Measurements from ENCODE around the gene P2RX3.
"Not testable (repeated sequence)": the region's sequence is repeated elsewhere in the genome, so short reads cannot be mapped to it uniquely, and the experiment has no call there.

P2RX3 gene

GRCh38 chr11:57360991-57361390 is 22.8 kb downstream of the P2RX3 start:
- no CpG with 5 or more reads among the region's 8 CpGs for WGBS (ENCODE audit: insufficient coverage, insufficient read length)
- Histone ChIP-seq H3K4me1 (ENCODE audit: control insufficient read depth, insufficient read depth, low read length) (peaks cover 8% of the 10 kb centered on the region; the same call in 1 of the 2 replicates), H3K36me3 (ENCODE audit: control insufficient read depth, insufficient read depth, low read length) (no peaks in the 10 kb centered on the region), H3K4me3 (ENCODE audit: low read length) (no peak overlapping the region), H3K27ac (ENCODE audit: low read length) (no peak overlapping the region), H3K27me3 (ENCODE audit: control insufficient read depth, insufficient read depth, low read length) (no peaks in the 10 kb centered on the region), H3K9me3 (ENCODE audit: control insufficient read depth, insufficient read depth, low read length) (no peaks in the 10 kb centered on the region)
- no peak for DNase-seq (ENCODE audit: low read depth, low spot score)

GRCh38 chr11:57361420-57361819 is 23.3 kb downstream of the P2RX3 start:
- not testable (repeated sequence) for H3K27me3 ChIP-seq (ENCODE audit: control insufficient read depth, insufficient read depth, low read length); H3K36me3 ChIP-seq (ENCODE audit: control insufficient read depth, insufficient read depth, low read length); DNase-seq (ENCODE audit: low read depth, low spot score); H3K9me3 ChIP-seq (ENCODE audit: control insufficient read depth, insufficient read depth, low read length); H3K27ac ChIP-seq (ENCODE audit: low read length); H3K4me3 ChIP-seq (ENCODE audit: low read length); H3K4me1 ChIP-seq (ENCODE audit: control insufficient read depth, insufficient read depth, low read length)

- Histone ChIP-seq H3K27me3 (ENCODE audit: control insufficient read depth, insufficient read depth, low read length) (no peaks in the 10 kb centered on the region), H3K36me3 (ENCODE audit: control insufficient read depth, insufficient read depth, low read length) (no peaks in the 10 kb centered on the region), H3K27ac (ENCODE audit: low read length) (no peak overlapping the region), H3K4me1 (ENCODE audit: control insufficient read depth, insufficient read depth, low read length) (peaks cover 8% of the 10 kb centered on the region; the same call in 1 of the 2 replicates), H3K4me3 (ENCODE audit: low read length) (no peak overlapping the region), H3K9me3 (ENCODE audit: control insufficient read depth, insufficient read depth, low read length) (no peaks in the 10 kb centered on the region)
- no CpG with 5 or more reads among the region's 3 CpGs for WGBS (ENCODE audit: insufficient coverage, insufficient read length)
- DNase-seq (ENCODE audit: low read depth, low spot score): no peak
Observed at GRCh38 chr11:57361926-57362325, 23.8 kb downstream of the P2RX3 start.

GRCh38 chr11:57363131-57364080 is 25.3 kb downstream of the P2RX3 start:
- no peak overlapping the region for H3K4me3 ChIP-seq (ENCODE audit: low read length)
- no CpG with 5 or more reads among the region's 7 CpGs for WGBS (ENCODE audit: insufficient coverage, insufficient read length)
- no peaks in the 10 kb centered on the region for H3K27me3 ChIP-seq (ENCODE audit: control insufficient read depth, insufficient read depth, low read length)
- H3K36me3 ChIP-seq (ENCODE audit: control insufficient read depth, insufficient read depth, low read length): no peaks in the 10 kb centered on the region
- H3K4me1 ChIP-seq (ENCODE audit: control insufficient read depth, insufficient read depth, low read length): peaks cover 8% of the 10 kb centered on the region; the same call in 1 of the 2 replicates
- H3K9me3 ChIP-seq (ENCODE audit: control insufficient read depth, insufficient read depth, low read length): no peaks in the 10 kb centered on the region
- no peak overlapping the region for H3K27ac ChIP-seq (ENCODE audit: low read length)
- DNase-seq (ENCODE audit: low read depth, low spot score): no peak

- Histone ChIP-seq H3K36me3 (ENCODE audit: control insufficient read depth, insufficient read depth, low read length) (no peaks in the 10 kb centered on the region), H3K4me3 (ENCODE audit: low read length) (no peak overlapping the region), H3K9me3 (ENCODE audit: control insufficient read depth, insufficient read depth, low read length) (no peaks in the 10 kb centered on the region), H3K27me3 (ENCODE audit: control insufficient read depth, insufficient read depth, low read length) (no peaks in the 10 kb centered on the region), H3K4me1 (ENCODE audit: control insufficient read depth, insufficient read depth, low read length) (peaks cover 7% of the 10 kb centered on the region; the same call in 1 of the 2 replicates), H3K27ac (ENCODE audit: low read length) (no peak overlapping the region)
- DNase-seq (ENCODE audit: low read depth, low spot score): no peak
- no CpG with 5 or more reads among the region's 9 CpGs for WGBS (ENCODE audit: insufficient coverage, insufficient read length)
Observed at GRCh38 chr11:57364851-57365660, 26.9 kb downstream of the P2RX3 start.

- no peaks in the 10 kb centered on the region for H3K36me3 ChIP-seq (ENCODE audit: control insufficient read depth, insufficient read depth, low read length)
- H3K27ac ChIP-seq (ENCODE audit: low read length): no peak overlapping the region
- WGBS (ENCODE audit: insufficient coverage, insufficient read length): no CpG with 5 or more reads among the region's 19 CpGs
- H3K4me3 ChIP-seq (ENCODE audit: low read length): no peak overlapping the region
- DNase-seq (ENCODE audit: low read depth, low spot score): no peak
- peaks cover 7% of the 10 kb centered on the region; the same call in 1 of the 2 replicates for H3K4me1 ChIP-seq (ENCODE audit: control insufficient read depth, insufficient read depth, low read length)
- H3K27me3 ChIP-seq (ENCODE audit: control insufficient read depth, insufficient read depth, low read length): no peaks in the 10 kb centered on the region
- H3K9me3 ChIP-seq (ENCODE audit: control insufficient read depth, insufficient read depth, low read length): no peaks in the 10 kb centered on the region
Observed at GRCh38 chr11:57368106-57368844, 30.1 kb downstream of the P2RX3 start.

- Histone ChIP-seq H3K9me3 (ENCODE audit: control insufficient read depth, insufficient read depth, low read length) (no peaks in the 10 kb centered on the region), H3K27me3 (ENCODE audit: control insufficient read depth, insufficient read depth, low read length) (no peaks in the 10 kb centered on the region), H3K36me3 (ENCODE audit: control insufficient read depth, insufficient read depth, low read length) (no peaks in the 10 kb centered on the region), H3K27ac (ENCODE audit: low read length) (no peak overlapping the region), H3K4me1 (ENCODE audit: control insufficient read depth, insufficient read depth, low read length) (peaks cover 7% of the 10 kb centered on the region; the same call in 1 of the 2 replicates), H3K4me3 (ENCODE audit: low read length) (no peak overlapping the region)
- no peak for DNase-seq (ENCODE audit: low read depth, low spot score)
- WGBS (ENCODE audit: insufficient coverage, insufficient read length): no CpG with 5 or more reads among the region's 5 CpGs
Observed at GRCh38 chr11:57368845-57369232, 30.7 kb downstream of the P2RX3 start.

- H3K4me1 ChIP-seq (ENCODE audit: control insufficient read depth, insufficient read depth, low read length): peaks cover 4% of the 10 kb centered on the region; the same call in 1 of the 2 replicates
Observed at GRCh38 chr11:57370251-57370650, 32.1 kb downstream of the P2RX3 start.

GRCh38 chr11:57370941-57371340 is 32.8 kb downstream of the P2RX3 start:
- no peaks in the 10 kb centered on the region for H3K9me3 ChIP-seq (ENCODE audit: control insufficient read depth, insufficient read depth, low read length)
- DNase-seq (ENCODE audit: low read depth, low spot score): no peak
- H3K27ac ChIP-seq (ENCODE audit: low read length): no peak overlapping the region
- no peak overlapping the region for H3K4me3 ChIP-seq (ENCODE audit: low read length)
- H3K27me3 ChIP-seq (ENCODE audit: control insufficient read depth, insufficient read depth, low read length): no peaks in the 10 kb centered on the region
- no peaks in the 10 kb centered on the region for H3K4me1 ChIP-seq (ENCODE audit: control insufficient read depth, insufficient read depth, low read length)
- H3K36me3 ChIP-seq (ENCODE audit: control insufficient read depth, insufficient read depth, low read length): no peaks in the 10 kb centered on the region

More at GRCh38 chr11:57370251-57370650, 32.1 kb downstream of the P2RX3 start:
- WGBS (ENCODE audit: insufficient coverage, insufficient read length): no CpG with 5 or more reads among the region's 7 CpGs
- Histone ChIP-seq H3K27ac (ENCODE audit: low read length) (no peak overlapping the region), H3K27me3 (ENCODE audit: control insufficient read depth, insufficient read depth, low read length) (no peaks in the 10 kb centered on the region), H3K4me3 (ENCODE audit: low read length) (no peak overlapping the region), H3K36me3 (ENCODE audit: control insufficient read depth, insufficient read depth, low read length) (no peaks in the 10 kb centered on the region), H3K9me3 (ENCODE audit: control insufficient read depth, insufficient read depth, low read length) (no peaks in the 10 kb centered on the region)
- DNase-seq (ENCODE audit: low read depth, low spot score): no peak

GRCh38 chr11:57373146-57373545 is 35.0 kb downstream of the P2RX3 start:
- no peaks in the 10 kb centered on the region for H3K36me3 ChIP-seq (ENCODE audit: control insufficient read depth, insufficient read depth, low read length)
- WGBS (ENCODE audit: insufficient coverage, insufficient read length): no CpG with 5 or more reads among the region's 3 CpGs
- DNase-seq (ENCODE audit: low read depth, low spot score): no peak
- H3K27me3 ChIP-seq (ENCODE audit: control insufficient read depth, insufficient read depth, low read length): no peaks in the 10 kb centered on the region
- H3K4me1 ChIP-seq (ENCODE audit: control insufficient read depth, insufficient read depth, low read length): no peaks in the 10 kb centered on the region
- H3K9me3 ChIP-seq (ENCODE audit: control insufficient read depth, insufficient read depth, low read length): no peaks in the 10 kb centered on the region
- H3K27ac ChIP-seq (ENCODE audit: low read length): no peak overlapping the region
- H3K4me3 ChIP-seq (ENCODE audit: low read length): no peak overlapping the region
